Measurements from ENCODE around the gene CARD19. TPM values are rescaled to one million over a fixed set of nuclear protein-coding genes. Genes with fewer than 3 reads are reported as not detected.

Gene CARD19
- total and polyA plus RNA-seq, 4 donors = 31.1 to 70.7 (median 48.5) TPM

DNA sequence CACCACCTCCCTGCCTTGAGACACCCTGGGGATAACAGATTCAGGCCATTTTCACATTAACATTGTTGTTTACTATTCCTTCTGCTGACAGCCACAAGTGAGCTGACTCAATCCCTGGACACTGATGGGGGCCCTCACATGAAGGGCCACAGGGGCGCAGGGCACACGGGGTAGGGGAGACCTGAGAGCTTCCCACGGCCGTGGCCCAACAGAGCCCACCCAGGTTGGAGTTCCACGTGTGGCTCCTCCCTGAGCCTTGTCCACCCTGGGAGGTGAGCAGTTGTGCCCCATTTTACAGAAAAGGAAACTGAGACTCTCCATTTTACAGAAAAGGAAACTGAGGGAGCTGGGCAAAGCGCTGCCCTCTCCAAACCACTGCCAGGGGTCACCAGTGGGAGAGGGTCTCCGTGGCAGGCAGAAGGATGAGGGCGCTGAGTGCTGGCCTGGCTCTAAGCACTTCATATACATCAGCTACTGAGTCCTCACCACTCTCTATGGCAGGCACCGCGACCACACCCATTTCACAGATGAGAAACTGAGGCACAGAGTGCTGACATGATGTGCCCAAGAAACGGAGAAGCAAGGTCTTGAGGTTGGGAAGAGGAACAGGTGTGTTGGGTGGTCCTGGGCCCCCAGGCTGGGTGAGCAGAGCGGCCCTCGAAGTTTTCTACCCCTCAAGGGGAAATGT, 35.7 kb downstream of the CARD19 start:
- WGBS, 2 donors = 84 to 95% methylated on average over 13 of the region's 13 CpGs
- H3K27me3 ChIP-seq (ENCODE audit: control insufficient read depth in 3 of 3, insufficient read depth in 3 of 3, low read length in 2 of 3) = no peaks in the 10 kb centered on the region
- H3K27ac ChIP-seq (ENCODE audit: low read depth in 1 of 2, low read length in 1 of 2) = peak overlapping the region in 1 of 2 donors; percentile 90
- peaks cover 3 to 55% (median 21%) of the 10 kb centered on the region in 5 donors for H3K4me1 ChIP-seq (ENCODE audit: control insufficient read depth in 5 of 5, insufficient read depth in 5 of 5, low read length in 5 of 5)
- ATAC-seq (ENCODE audit: insufficient read depth, low FRiP score) (no peak), DNase-seq (no peak)
- H3K36me3 ChIP-seq (ENCODE audit: control insufficient read depth in 4 of 4, insufficient read depth in 4 of 4, low read length in 4 of 4) = no peaks in the 10 kb centered on the region
- H3K4me3 ChIP-seq = no peak overlapping the region
- H3K9ac ChIP-seq (ENCODE audit: insufficient read depth in 1 of 2, low read length in 2 of 2) = peak overlapping the region in 1 of 2 donors; percentile 23
- TF ChIP-seq, protein P1, sequence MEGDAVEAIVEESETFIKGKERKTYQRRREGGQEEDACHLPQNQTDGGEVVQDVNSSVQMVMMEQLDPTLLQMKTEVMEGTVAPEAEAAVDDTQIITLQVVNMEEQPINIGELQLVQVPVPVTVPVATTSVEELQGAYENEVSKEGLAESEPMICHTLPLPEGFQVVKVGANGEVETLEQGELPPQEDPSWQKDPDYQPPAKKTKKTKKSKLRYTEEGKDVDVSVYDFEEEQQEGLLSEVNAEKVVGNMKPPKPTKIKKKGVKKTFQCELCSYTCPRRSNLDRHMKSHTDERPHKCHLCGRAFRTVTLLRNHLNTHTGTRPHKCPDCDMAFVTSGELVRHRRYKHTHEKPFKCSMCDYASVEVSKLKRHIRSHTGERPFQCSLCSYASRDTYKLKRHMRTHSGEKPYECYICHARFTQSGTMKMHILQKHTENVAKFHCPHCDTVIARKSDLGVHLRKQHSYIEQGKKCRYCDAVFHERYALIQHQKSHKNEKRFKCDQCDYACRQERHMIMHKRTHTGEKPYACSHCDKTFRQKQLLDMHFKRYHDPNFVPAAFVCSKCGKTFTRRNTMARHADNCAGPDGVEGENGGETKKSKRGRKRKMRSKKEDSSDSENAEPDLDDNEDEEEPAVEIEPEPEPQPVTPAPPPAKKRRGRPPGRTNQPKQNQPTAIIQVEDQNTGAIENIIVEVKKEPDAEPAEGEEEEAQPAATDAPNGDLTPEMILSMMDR (IDR thresholded peaks at IDR 0.05; ENCODE audit: control extremely low read depth, extremely low read depth) = no peak
- H3K9me3 ChIP-seq (ENCODE audit: control insufficient read depth in 4 of 4, insufficient read depth in 3 of 4, low read length in 3 of 4) = no peaks in the 10 kb centered on the region

GRCh38 chr9:93132287-93132927, 36.4 kb downstream of the CARD19 start:
- Histone ChIP-seq H3K9ac (ENCODE audit: insufficient read depth in 1 of 2, low read length in 2 of 2) (peak overlapping the region; percentile 17 to 46), H3K4me1 (ENCODE audit: control insufficient read depth in 5 of 5, insufficient read depth in 5 of 5, low read length in 5 of 5) (peaks cover 3 to 48% (median 14%) of the 10 kb centered on the region in 5 donors), H3K4me3 (peak overlapping the region; percentile 8), H3K9me3 (ENCODE audit: control insufficient read depth in 4 of 4, insufficient read depth in 3 of 4, low read length in 3 of 4) (no peaks in the 10 kb centered on the region), H3K27ac (ENCODE audit: low read depth in 1 of 2, low read length in 1 of 2) (peak overlapping the region; percentile 81 to 90), H3K27me3 (ENCODE audit: control insufficient read depth in 3 of 3, insufficient read depth in 3 of 3, low read length in 2 of 3) (no peaks in the 10 kb centered on the region), H3K36me3 (ENCODE audit: control insufficient read depth in 4 of 4, insufficient read depth in 4 of 4, low read length in 4 of 4) (no peaks in the 10 kb centered on the region)
- 35 to 57% methylated on average over 12 of the region's 12 CpGs for WGBS, 2 donors
- no peak for ATAC-seq (ENCODE audit: insufficient read depth, low FRiP score)
- DNase-seq = peak; percentile 25 to 71 (median 70)
- TF ChIP-seq, protein P1 (IDR thresholded peaks at IDR 0.05; ENCODE audit: control extremely low read depth, extremely low read depth) = no peak

DNA sequence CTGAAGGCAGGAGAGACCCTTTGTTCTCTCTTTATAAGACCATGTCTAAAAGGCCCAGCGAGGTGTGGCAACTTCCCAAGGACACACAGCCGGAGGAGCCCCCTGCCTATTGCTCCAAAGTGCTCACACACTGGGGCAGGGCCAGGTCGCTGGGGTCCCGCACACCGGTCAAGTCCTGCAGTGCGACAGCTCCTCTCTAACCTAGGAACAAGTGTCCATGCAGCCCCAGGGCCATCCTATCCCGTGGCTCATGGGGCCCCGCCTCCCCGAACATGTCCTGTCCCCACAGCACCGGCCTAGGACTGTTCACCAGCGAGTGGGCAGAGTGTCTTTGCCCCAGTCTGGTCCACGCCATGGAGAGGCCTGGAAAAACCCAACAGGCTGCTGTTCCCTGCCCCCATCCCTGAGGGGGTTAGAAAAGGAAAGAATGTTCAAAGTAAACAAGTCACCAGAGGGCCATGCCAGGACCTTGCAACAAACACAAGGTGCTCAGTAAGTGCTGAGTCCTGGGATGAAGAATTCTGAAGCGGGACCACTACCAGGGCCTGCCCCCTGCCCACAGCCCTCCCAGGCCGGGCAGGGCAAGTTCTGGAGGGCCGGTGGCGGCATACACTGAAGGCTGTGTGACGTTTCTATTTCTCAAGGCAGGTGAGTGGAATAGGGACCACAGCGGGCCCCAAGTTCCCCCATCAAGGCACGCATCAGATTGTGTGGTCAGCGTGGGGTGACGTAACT, 37.1 kb downstream of the CARD19 start:
- no peaks in the 10 kb centered on the region for H3K36me3 ChIP-seq (ENCODE audit: control insufficient read depth in 4 of 4, insufficient read depth in 4 of 4, low read length in 4 of 4)
- peak overlapping the region; percentile 53 for H3K4me3 ChIP-seq
- H3K4me1 ChIP-seq (ENCODE audit: control insufficient read depth in 5 of 5, insufficient read depth in 5 of 5, low read length in 5 of 5) = peaks cover 3 to 46% (median 12%) of the 10 kb centered on the region in 5 donors
- no peaks in the 10 kb centered on the region for H3K27me3 ChIP-seq (ENCODE audit: control insufficient read depth in 3 of 3, insufficient read depth in 3 of 3, low read length in 2 of 3)
- DNase-seq (peak; percentile 59 to 65 (median 63)), ATAC-seq (ENCODE audit: insufficient read depth, low FRiP score) (peak; percentile 1)
- H3K9ac ChIP-seq (ENCODE audit: insufficient read depth in 1 of 2, low read length in 2 of 2) = peak overlapping the region; percentile 65 to 67
- H3K9me3 ChIP-seq (ENCODE audit: control insufficient read depth in 4 of 4, insufficient read depth in 3 of 4, low read length in 3 of 4) = no peaks in the 10 kb centered on the region
- TF ChIP-seq, protein P1 (IDR thresholded peaks at IDR 0.05; ENCODE audit: control extremely low read depth, extremely low read depth) = no peak
- WGBS, 2 donors = 18 to 31% methylated on average over 21 of the region's 21 CpGs
- H3K27ac ChIP-seq (ENCODE audit: low read depth in 1 of 2, low read length in 1 of 2) = peak overlapping the region; percentile 81 to 90

All from lung (tissue), 12 donors.